Psoas muscle (tissue), 8 donors: ENCODE data around the gene PARK7. TPM values are rescaled to one million over a fixed set of nuclear protein-coding genes. Genes with fewer than 3 reads are reported as not detected.

Experiments
- ATAC-seq, 4 donors: fragments of 200-7000 bp; cut with Tn5 transposase; one replicate each; pipeline ENCODE4 v1.9.1; 2020; ENCODE audit warnings: moderate library complexity in 3 of 4, mild to moderate bottlenecking in 2 of 4
- DNase-seq, 2 donors: peaks; one replicate each; pipeline ENCODE4 v3.0.0-alpha.2; 2020
- H3K27ac ChIP-seq: fragments of 200-600 bp; one replicate; pipeline ENCODE4 v1.8.0; 2022
- H3K27me3 ChIP-seq, 3 donors: fragments of 200-600 bp in 1 of 3; one replicate each; pipeline versions ENCODE4 v1.6.1 to v1.8.0; 2013 to 2022; ENCODE audit warnings: low read length in 2 of 3, mild to moderate bottlenecking in 2 of 3, moderate library complexity in 1 of 3; ENCODE audit not compliant: insufficient read depth in 3 of 3
- H3K36me3 ChIP-seq, 2 donors: fragments of 200-600 bp in 1 of 2; one replicate each; pipeline versions ENCODE4 v1.6.1 to v1.8.0; 2013 to 2022; ENCODE audit warnings: low read depth in 1 of 2, mild to moderate bottlenecking in 1 of 2, moderate library complexity in 1 of 2; ENCODE audit not compliant: insufficient read depth in 1 of 2
- H3K4me1 ChIP-seq: fragments of 200-600 bp; one replicate; pipeline ENCODE4 v1.8.0; 2022
- H3K4me3 ChIP-seq: fragments of 200-600 bp; one replicate; pipeline ENCODE4 v1.8.0; 2022; ENCODE audit warnings: mild to moderate bottlenecking
- H3K9me3 ChIP-seq: fragments of 200-600 bp; one replicate; pipeline ENCODE4 v1.8.0; 2022
- WGBS, 3 donors: extraction: QIAGEN DNeasy Blood & Tissue Kit; methylation state at CpG; one replicate each; pipeline versions ENCODE4 v1.1.6 to v1.1.7; 2013; 5-methylcytosine and 5-hydroxymethylcytosine counted together
- intact Hi-C, 2 donors: fragments of 100-400 bp; cut with DNase I; formaldehyde crosslinking; loops; one replicate each; pipeline versions ENCODE4 v1.11.0 to v1.14.2; 2022
- polyA plus RNA-seq, 3 donors: library from polyadenylated mRNA; stranded (reverse); fragments of 200-250 nt; gene quantifications; one replicate each; pipeline ENCODE4 v1.2.3, GENCODE V29; 2013
- total RNA-seq, 4 donors: library from RNA; stranded (reverse); fragmentation: NEBNext Ultra II Directional in 2 of 4; extraction: Animal tissue kit (Norgen Biotek cat#: 25700) in 2 of 4; gene quantifications; one replicate each; pipeline versions ENCODE4 v1.2.1 to v1.2.4, GENCODE V29; 2021 to 2023
- TF ChIP-seq, protein P1 (sequence below): fragments of 200-600 bp; IDR thresholded peaks from one replicate; pipeline ENCODE4 v1.8.0; 2022; ENCODE audit warnings: antibody characterized with exemption
- donor health status: healthy with polysubstance abuse.
- donor health status: DM: no; HTN: no; CAD: no; lungs with moderate emphysema.
- donor health status: Bipolar disorder and iron deficiency.
- donor health status: healthy.
- donor health status: DM: yes; HTN: yes; CAD: no.
- donor health status: DM: no; HTN: no; CAD: no.
- donor health status: DM: no; HTN: no; CAD: no.
- donor health status: DM: yes; HTN: yes; CAD: no.

The PARK7 gene
- total and polyA plus RNA-seq, 7 donors: 389 to 467 (median 430) TPM

DNA sequence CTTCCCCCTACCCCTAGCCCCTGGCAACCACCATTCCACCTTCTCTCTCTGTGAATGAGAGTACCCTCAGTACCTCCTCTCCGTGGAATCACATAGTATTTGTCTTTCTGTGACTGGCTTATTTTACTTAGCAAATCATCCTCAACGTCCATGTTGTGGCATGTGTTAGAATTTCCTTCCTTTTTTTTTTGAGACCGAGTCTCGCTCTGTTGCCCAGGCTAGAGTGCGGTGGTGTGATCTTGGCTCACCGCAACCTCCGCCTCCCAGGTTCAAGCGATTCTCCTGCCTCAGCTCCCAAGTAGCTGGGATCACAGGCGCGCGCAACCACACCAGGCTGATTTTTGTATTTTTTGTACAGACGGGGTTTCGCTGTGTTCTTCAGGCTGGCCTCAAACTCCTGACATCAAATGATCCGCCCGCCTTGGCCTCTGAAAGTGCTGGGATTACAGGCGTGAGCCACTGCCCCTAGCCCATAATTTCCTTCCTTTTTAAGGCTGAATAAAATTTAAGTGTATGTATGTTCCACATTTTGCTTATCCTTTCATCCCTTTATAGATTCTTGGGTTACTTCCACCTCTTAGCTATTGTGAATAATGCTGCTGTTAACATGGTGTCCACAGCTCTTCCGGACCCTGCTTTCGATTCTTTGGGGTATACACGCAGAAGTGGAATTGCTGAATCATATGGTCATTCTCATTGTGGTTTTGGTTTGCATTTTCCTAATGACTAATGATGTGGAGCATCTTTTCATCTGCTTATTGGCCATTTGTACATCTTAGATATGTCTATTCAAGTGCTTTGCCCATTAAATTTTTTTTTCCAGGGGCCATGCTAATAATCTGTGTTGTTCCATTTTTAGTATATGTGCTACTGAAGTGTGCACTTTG lies 32.3 kb downstream of the PARK7 start:
- H3K27me3 ChIP-seq: no peaks in the 10 kb centered on the region
- DNase-seq: no peak
- TF ChIP-seq, protein P1, sequence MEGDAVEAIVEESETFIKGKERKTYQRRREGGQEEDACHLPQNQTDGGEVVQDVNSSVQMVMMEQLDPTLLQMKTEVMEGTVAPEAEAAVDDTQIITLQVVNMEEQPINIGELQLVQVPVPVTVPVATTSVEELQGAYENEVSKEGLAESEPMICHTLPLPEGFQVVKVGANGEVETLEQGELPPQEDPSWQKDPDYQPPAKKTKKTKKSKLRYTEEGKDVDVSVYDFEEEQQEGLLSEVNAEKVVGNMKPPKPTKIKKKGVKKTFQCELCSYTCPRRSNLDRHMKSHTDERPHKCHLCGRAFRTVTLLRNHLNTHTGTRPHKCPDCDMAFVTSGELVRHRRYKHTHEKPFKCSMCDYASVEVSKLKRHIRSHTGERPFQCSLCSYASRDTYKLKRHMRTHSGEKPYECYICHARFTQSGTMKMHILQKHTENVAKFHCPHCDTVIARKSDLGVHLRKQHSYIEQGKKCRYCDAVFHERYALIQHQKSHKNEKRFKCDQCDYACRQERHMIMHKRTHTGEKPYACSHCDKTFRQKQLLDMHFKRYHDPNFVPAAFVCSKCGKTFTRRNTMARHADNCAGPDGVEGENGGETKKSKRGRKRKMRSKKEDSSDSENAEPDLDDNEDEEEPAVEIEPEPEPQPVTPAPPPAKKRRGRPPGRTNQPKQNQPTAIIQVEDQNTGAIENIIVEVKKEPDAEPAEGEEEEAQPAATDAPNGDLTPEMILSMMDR: no peak
- no peak overlapping the region for H3K27ac ChIP-seq
- intact Hi-C loops: no loop called here
- no peaks in the 10 kb centered on the region for H3K4me1 ChIP-seq
- no peak overlapping the region for H3K4me3 ChIP-seq
- no peak for ATAC-seq
- no peaks in the 10 kb centered on the region for H3K9me3 ChIP-seq
- H3K36me3 ChIP-seq: peaks cover 0 to 22% of the 10 kb centered on the region in 2 donors
- WGBS, 3 donors: 91 to 94% (median 94%) methylated on average over 19 of the region's 19 CpGs

DNA sequence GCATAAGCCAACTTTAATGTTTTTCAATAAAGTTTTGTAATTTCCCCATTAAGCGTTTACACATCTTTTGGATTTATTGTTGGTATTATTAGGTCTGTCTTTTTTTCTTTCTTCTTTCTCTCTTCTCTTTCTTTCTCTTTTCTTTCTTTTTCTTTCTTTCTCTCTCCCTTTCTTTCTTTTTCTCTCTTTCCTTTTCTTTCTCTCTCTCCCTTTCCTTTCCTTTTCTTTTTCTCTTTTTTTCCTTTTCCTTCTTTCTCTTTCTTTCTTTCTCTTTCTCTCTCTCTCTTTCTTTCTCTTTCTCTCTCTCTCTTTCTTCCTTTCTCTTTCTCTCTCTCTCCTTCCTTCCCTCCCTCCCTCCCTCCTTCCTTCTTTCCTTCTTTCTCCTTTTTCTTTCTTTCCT lies 33.3 kb downstream of the PARK7 start:
- H3K27ac ChIP-seq: no peak overlapping the region
- DNase-seq (no peak), ATAC-seq (no peak)
- TF ChIP-seq, protein P1: no peak
- no peaks in the 10 kb centered on the region for H3K27me3 ChIP-seq
- H3K4me1 ChIP-seq: no peaks in the 10 kb centered on the region
- H3K36me3 ChIP-seq: peaks cover 0 to 20% of the 10 kb centered on the region in 2 donors
- WGBS, 3 donors: 91 to 98% (median 97%) methylated on average over 1 of the region's 1 CpG
- no peak overlapping the region for H3K4me3 ChIP-seq
- intact Hi-C loops: no loop called here
- no peaks in the 10 kb centered on the region for H3K9me3 ChIP-seq

DNA sequence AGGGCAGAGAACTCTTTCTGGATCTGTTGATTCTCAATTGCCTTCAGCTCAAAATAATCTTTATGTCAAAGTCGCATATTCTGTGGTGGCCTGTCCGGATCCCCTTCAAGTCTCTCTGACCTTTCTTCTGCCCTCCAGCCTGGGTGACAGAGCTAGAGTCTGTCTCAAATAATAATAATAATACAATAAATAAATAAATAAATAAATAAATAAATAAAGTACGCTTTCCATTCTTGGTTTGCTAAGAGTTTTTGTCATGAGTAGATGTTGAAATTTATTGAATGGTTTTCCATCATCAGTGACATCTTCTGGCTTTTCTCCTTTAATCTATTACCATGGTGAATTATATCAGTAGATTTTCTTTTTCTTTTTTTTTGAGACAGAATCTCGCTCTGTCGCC lies 33.9 kb downstream of the PARK7 start:
- Histone ChIP-seq H3K27me3 (no peaks in the 10 kb centered on the region), H3K4me3 (no peak overlapping the region), H3K27ac (no peak overlapping the region), H3K4me1 (no peaks in the 10 kb centered on the region), H3K9me3 (no peaks in the 10 kb centered on the region), H3K36me3 (peaks cover 0 to 19% of the 10 kb centered on the region in 2 donors)
- ATAC-seq (no peak), DNase-seq (no peak)
- TF ChIP-seq, protein P1: no peak
- 96 to 99% (median 96%) methylated on average over 5 of the region's 5 CpGs for WGBS, 3 donors
- intact Hi-C loops: no loop called here

DNA sequence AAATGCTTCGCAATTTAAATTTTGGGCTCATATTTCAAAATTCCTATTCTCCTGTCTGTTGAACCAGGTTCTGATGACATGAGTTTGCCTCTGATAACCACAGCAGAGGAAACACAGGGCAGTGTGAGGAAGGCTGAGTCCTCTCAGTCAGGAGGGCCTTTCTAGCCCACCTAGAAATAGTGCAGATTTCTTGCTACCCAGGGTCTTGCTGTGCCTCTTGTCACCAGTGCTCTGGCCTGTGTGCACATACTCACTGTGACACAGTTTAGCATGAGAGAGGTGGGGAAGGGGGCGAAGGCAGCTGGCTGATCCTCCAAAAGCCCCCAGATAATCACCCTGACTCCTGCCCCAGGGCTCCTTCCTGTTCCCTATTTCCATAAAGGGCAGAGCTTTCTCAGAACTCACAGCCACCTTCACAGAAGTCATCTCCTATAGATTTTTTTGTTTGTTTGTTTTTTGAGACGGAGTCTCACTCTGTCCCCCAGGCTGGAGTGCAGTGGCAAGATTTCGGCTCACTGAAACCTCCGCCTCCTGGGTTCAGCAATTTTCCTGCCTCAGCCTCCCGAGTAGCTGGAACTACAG lies 40.9 kb downstream of the PARK7 start:
- 97 to 99% (median 98%) methylated on average over 6 of the region's 6 CpGs for WGBS, 3 donors
- no peak overlapping the region for H3K27ac ChIP-seq
- intact Hi-C loops: no loop called here

More for the DNA sequence above, 40.9 kb downstream of the PARK7 start:
- Histone ChIP-seq H3K27me3 (no peaks in the 10 kb centered on the region), H3K9me3 (no peaks in the 10 kb centered on the region), H3K4me1 (peaks cover 34% of the 10 kb centered on the region), H3K36me3 (no peaks in the 10 kb centered on the region), H3K4me3 (no peak overlapping the region)
- ATAC-seq: no peak
- no peak for DNase-seq
- TF ChIP-seq, protein P1: no peak
